NB4 (cell line): Measurements from ENCODE around the gene SCAMP1.

ENCODE experiments used
- DNase-seq: peaks from one replicate; pipeline ENCODE4 v3.0.0; 2010; ENCODE audit warnings: low read depth
- H3K4me3 ChIP-seq: one replicate; pipeline ENCODE4 v1.5.1; 2011; ENCODE audit warnings: mild to moderate bottlenecking, low read depth, low read length, moderate library complexity
- CTCF ChIP-seq: IDR thresholded peaks from one replicate; pipeline ENCODE4 v1.5.1; 2012; ENCODE audit warnings: low read depth, low read length
- MYC ChIP-seq: IDR thresholded peaks from 2 replicates; pipeline ENCODE4 v1.6.1; 2011; ENCODE audit warnings: low read depth, low read length
- POLR2A ChIP-seq: IDR thresholded peaks from 2 replicates; pipeline ENCODE4 v1.6.1; 2011; ENCODE audit warnings: mild to moderate bottlenecking; ENCODE audit not compliant: insufficient read length; ENCODE audit errors: extremely low read depth
- TF ChIP-seq, protein P1 (sequence below): IDR thresholded peaks from 2 replicates; pipeline ENCODE4 v1.6.1; 2011; ENCODE audit warnings: low read depth, low read length

SCAMP1 gene

DNA sequence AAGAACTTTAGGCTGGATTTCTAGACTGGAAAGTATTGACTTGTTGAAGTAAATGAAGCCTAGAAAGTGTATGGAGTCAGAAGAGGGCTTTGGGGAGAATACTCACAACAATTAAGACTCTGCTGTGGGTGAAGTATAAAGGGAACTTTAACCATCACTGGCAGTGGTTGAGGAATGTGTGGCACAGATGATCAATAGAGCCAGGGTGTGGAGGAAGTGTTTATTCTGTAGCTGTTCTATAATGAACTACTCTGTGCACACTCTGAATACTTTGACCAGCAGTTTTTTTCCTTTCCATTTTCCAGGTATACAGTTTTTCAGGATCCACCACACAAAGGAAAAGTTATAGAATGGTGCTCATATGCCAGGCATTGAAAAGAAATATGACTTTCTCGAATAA, 106.7 kb downstream of the SCAMP1 start:
- no peak for TF ChIP-seq POLR2A
- no peak for TF ChIP-seq CTCF
- TF ChIP-seq, protein P1, sequence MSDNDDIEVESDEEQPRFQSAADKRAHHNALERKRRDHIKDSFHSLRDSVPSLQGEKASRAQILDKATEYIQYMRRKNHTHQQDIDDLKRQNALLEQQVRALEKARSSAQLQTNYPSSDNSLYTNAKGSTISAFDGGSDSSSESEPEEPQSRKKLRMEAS, result no peak
- no peak for TF ChIP-seq MYC

DNA sequence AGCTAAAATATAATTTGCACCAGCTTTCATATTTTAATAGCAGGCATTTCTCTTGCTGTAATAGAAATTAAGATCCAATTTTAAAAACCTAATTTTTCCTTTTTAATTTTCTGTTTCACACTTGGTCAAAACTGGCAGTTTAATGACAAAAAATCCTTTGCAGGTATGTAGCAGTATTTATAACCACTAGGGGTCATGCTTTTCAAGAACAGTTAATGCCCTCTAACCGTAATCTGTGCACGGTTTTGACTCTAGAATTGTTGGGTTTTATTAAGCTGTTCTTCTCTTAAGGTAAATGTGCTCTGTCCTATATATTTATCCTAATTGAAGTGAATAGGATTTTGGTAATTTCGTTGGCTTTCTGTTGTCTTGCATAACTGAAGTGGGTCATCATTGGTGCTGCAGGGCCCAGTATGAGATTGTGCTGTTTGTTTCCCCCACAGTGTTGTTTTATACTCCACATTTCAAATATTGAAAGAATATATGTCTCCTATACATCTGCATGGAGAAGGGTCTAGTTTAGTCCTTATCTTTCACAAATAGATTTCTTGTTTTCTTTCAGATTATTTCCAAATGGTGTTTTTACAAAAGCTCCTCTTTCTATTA, 107.4 kb downstream of the SCAMP1 start:
- TF ChIP-seq POLR2A (no peak), CTCF (peak; percentile 41)
- DNase-seq, result peak; percentile 58
- H3K4me3 ChIP-seq, result no peak overlapping the region

More for the DNA sequence above, 106.7 kb downstream of the SCAMP1 start:
- no peak overlapping the region for H3K4me3 ChIP-seq
- no peak for DNase-seq

DNA sequence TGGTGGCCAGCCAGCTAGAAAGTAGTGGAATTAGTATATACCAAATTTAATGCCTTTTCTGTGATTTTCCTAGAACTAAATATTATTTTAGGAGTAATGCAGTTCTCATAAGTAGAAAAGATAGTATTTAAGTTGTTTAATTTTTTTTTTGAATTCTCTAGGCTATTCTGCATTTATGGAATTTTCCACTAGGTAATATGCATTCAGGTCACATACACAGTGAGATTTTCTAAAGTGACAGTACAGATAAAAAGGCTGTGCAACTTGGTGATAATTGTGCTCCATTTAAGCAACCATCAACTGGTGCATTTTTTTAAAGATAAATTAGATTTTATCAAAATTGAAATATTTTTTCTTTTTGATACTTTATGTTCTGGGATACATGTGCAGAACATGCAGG, 111.5 kb downstream of the SCAMP1 start:
- DNase-seq, result no peak
- H3K4me3 ChIP-seq, result no peak overlapping the region

DNA sequence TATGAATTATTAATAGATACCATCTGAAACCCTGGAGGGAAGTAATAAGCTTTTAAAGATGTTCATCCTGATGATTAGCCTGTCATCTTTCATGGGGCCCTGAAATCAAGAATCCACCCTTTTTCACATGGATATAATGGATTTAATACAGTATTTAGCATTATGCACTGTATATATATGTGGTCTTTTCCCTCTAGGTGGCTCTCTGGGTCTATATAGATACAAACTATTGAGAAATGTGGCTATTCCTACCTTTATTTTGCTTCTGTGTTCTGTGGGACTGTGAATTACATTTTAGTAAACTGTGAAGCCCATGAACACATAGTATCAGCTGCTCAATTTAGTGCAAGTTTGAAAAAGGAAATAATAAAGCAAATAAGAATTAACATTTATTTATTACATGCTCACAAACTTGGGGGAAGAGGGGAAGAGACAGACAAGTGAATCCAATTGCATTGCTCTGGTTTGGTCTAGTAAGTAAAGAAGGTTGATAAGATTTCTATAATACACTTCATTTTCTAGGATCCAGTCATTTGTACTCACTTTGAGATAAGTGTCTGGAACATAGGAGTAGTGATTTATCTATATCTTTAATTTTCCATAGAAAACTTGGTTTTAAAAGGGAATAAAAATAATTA, 112.2 kb downstream of the SCAMP1 start:
- no peak for DNase-seq
- no peak for TF ChIP-seq MYC
- no peak overlapping the region for H3K4me3 ChIP-seq

More for the DNA sequence above, 111.5 kb downstream of the SCAMP1 start:
- TF ChIP-seq, protein P1, result no peak
- TF ChIP-seq MYC (no peak), POLR2A (no peak), CTCF (no peak)

DNA sequence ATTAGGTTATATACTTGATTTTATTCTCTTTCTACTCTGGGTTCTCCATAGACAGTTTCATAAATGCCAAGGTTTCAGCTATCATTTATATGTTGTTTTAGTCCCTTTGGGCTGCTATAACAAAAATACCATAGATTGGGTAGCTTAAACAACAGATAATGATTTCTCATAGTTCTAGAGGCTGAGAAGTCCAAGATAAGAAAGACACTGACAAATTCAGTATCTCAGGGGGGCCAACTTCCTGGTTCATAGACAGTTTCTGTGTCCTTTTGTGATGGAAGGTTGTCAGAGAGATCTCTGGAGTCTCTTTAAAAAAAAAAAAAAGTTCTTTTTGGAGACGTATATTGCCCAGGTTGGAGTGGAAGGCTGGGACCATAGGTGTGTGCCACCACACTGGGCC, 113.3 kb downstream of the SCAMP1 start:
- TF ChIP-seq, protein P1, result no peak
- TF ChIP-seq POLR2A (no peak), CTCF (no peak), MYC (no peak)
- no peak for DNase-seq
- no peak overlapping the region for H3K4me3 ChIP-seq

- no peak overlapping the region for H3K4me3 ChIP-seq
- no peak for DNase-seq
- TF ChIP-seq MYC (no peak), CTCF (no peak)
- TF ChIP-seq, protein P1, result no peak
These were observed 115.0 kb downstream of the SCAMP1 start for GRCh38 chr5:78475370-78475769.
